Measurements from ENCODE around the gene ADAMTS9.

- TF ChIP-seq GATA3 (IDR thresholded peaks at IDR 0.05; ENCODE audit: low read depth, low read length) (no peak), GATA2 (IDR thresholded peaks at IDR 0.05; ENCODE audit: low read depth, low read length) (no peak)
These were observed 37.6 kb downstream of the ADAMTS9 start for GRCh38 chr3:64650096-64650622.

Data from SH-SY5Y (cell line).